ENCODE measurements around the gene RPL21. TPM values are rescaled to one million over a fixed set of nuclear protein-coding genes. Genes with fewer than 3 reads are reported as not detected.

RPL21 gene
- polyA plus RNA-seq, 3 donors: 720 to 1,049 (median 966) TPM

DNA sequence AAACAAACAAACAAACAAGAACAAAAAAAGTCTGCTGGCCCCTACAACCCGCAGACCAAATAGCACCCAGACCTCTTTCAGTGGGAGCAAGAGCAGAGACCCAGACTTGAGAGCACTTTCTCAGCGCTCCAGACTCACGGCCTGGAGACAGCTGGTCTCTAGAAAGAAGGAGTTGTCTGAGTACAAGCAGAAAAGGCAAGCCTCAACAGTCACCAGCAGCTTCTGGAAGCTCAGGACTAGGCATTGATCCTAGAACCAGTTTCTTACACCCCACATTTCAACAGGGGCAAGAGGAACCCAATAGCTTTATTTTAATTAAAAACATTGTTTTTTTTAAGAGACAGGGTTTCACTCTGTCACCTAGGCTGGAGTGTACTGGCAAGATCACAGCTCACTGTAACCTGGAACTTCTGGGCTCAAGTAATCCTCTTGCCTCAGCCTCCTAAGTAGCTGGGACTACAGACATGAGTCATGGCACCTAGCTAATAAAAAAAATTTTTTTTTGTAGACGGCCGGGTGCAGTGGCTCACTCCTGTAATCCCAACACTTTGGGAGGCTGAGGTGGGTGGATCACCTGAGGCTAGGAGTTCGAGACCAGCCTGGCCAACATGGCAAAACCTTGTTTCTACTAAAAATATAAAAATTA is 49.7 kb downstream of the RPL21 start:
- no peak for DNase-seq (ENCODE audit: extremely low read depth in 1 of 11, low read depth in 9 of 11, low spot score in 4 of 11)

- no peak for DNase-seq (ENCODE audit: extremely low read depth in 1 of 11, low read depth in 9 of 11, low spot score in 4 of 11)
Measured at GRCh38 chr13:27302643-27303262, 51.4 kb downstream of the RPL21 start.

DNA sequence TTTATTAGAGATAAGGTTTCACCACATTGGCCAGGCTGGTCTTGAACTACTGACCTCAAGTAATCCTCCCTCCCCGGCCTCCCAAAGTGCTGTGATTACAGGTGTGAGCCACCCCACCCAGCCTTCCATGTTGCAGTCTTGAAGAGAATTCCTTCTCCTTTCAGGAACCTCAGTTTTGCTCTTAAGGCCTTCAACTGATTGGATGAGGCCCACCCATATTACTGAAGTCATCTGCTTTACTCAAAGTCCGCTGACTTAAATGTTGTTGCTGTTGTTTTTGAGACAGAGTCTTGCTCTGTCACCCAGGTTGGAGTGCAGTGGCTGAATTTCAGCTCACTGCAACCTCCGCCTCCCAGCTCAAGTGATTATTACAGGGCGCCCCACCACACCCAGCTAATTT is 52.7 kb downstream of the RPL21 start:
- no peak for DNase-seq (ENCODE audit: extremely low read depth in 1 of 11, low read depth in 9 of 11, low spot score in 4 of 11)

- no peak for DNase-seq (ENCODE audit: extremely low read depth in 1 of 11, low read depth in 9 of 11, low spot score in 4 of 11)
Measured at GRCh38 chr13:27304611-27305010, 53.3 kb downstream of the RPL21 start.

Other genes with a start within 250 kb of the RPL21 start
- gene USP12, start 79.7 kb upstream of the RPL21 start, polyA plus RNA-seq (ENCODE audit: insufficient read length in 3 of 3): 10 to 100 TPM; 29.4 to 38.8 (median 35.9) TPM
- gene RASL11A, start 19.3 kb downstream of the RPL21 start, polyA plus RNA-seq (ENCODE audit: insufficient read length in 3 of 3): 10 to 100 TPM; 25.1 to 32.9 (median 29.9) TPM
- gene GTF3A, start 173.1 kb downstream of the RPL21 start, polyA plus RNA-seq (ENCODE audit: insufficient read length in 3 of 3): 10 to 100 TPM; 78.4 to 90.9 (median 83.5) TPM
- gene MTIF3, start 199.0 kb downstream of the RPL21 start, polyA plus RNA-seq (ENCODE audit: insufficient read length in 3 of 3): 10 to 100 TPM; 69.4 to 89.0 (median 88.5) TPM